ENCODE measurements around the gene DLG5.

DNA sequence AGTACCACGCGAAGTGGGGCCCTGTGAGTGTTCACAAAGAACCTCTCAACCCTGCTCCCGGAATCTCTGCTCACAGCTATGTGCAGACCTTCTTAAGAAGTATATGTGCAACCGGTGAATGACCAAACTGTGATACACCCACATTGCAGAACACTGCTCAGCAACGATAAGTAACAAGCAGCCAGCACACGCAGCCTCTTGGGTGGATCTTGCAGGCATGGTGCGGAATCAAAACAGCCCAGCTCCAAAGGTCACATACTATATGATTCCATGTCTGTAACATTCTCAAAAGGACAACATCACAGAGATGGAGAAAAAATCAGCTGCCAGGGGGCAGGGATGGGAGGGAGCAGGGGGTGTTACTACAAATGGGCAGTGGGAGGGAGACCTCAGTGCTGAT lies 101.6 kb downstream of the DLG5 start:
- no peak for TF ChIP-seq CTCF (IDR thresholded peaks at IDR 0.05; ENCODE audit: insufficient read depth, low read length, poor library complexity, severe bottlenecking)
- TF ChIP-seq EZH2phosphoT487 (conservative IDR thresholded peaks at IDR 0.05; ENCODE audit: low read length): no peak

Data from SU-DHL-6 (cell line).